ENCODE results near the gene GDI2. TPM values are rescaled to one million over a fixed set of nuclear protein-coding genes. Genes with fewer than 3 reads are reported as not detected.
"Not testable (repeated sequence)": the region's sequence is repeated elsewhere in the genome, so short reads cannot be mapped to it uniquely, and the experiment has no call there.

Gene GDI2
- total and polyA plus RNA-seq, 11 donors, result 20.0 to 167 (median 117) TPM

DNA sequence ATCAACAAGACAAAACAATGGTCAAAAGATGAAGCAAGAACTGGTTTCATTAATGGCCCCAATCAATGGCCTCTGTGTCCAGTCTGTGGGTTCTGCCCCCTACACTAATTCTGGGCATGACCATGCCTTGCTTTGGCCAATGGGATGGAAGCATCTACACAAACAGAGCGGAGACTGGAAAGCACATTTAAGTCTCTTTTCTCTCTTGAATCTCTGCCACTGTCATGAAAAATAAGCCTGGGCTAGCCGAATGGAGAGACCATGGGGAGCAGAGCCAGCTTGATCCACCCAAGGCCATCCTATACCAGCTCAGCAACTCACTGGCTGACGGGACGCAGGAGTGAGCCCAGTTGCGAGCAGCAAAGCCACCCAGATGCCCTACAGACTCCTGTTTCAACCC is 45.6 kb upstream of the GDI2 start:
- H3K27me3 ChIP-seq, result no peaks in the 10 kb centered on the region
- intact Hi-C loops (cut with DNase I), result no loop called here
- no peak overlapping the region for H3K4me3 ChIP-seq

GRCh38 chr10:5856701-5857004 is 43.4 kb upstream of the GDI2 start:
- no peak for TF ChIP-seq POLR2A (IDR thresholded peaks at IDR 0.05)
- TF ChIP-seq, protein P1, sequence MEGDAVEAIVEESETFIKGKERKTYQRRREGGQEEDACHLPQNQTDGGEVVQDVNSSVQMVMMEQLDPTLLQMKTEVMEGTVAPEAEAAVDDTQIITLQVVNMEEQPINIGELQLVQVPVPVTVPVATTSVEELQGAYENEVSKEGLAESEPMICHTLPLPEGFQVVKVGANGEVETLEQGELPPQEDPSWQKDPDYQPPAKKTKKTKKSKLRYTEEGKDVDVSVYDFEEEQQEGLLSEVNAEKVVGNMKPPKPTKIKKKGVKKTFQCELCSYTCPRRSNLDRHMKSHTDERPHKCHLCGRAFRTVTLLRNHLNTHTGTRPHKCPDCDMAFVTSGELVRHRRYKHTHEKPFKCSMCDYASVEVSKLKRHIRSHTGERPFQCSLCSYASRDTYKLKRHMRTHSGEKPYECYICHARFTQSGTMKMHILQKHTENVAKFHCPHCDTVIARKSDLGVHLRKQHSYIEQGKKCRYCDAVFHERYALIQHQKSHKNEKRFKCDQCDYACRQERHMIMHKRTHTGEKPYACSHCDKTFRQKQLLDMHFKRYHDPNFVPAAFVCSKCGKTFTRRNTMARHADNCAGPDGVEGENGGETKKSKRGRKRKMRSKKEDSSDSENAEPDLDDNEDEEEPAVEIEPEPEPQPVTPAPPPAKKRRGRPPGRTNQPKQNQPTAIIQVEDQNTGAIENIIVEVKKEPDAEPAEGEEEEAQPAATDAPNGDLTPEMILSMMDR (IDR thresholded peaks at IDR 0.05), result no peak
- ATAC-seq (no peak), DNase-seq (no peak)
- H3K27me3 ChIP-seq, result no peaks in the 10 kb centered on the region
- no peaks in the 10 kb centered on the region for H3K9me3 ChIP-seq
- H3K36me3 ChIP-seq, result peaks cover 0 to under 1% (median 0%) of the 10 kb centered on the region in 9 donors
- H3K4me1 ChIP-seq, result no peaks in the 10 kb centered on the region
- 63 to 72% (median 71%) methylated on average over 7 of the region's 7 CpGs for WGBS, 4 donors
- intact Hi-C loops (cut with DNase I), result no loop called here
- no peak overlapping the region for H3K4me3 ChIP-seq
- no peak overlapping the region for H3K27ac ChIP-seq

More for the DNA sequence above, 45.6 kb upstream of the GDI2 start:
- TF ChIP-seq, protein P1 (IDR thresholded peaks at IDR 0.05), result no peak
- TF ChIP-seq POLR2A (IDR thresholded peaks at IDR 0.05), result no peak
- DNase-seq, result no peak
- WGBS, 4 donors, result 84 to 95% (median 94%) methylated on average over 5 of the region's 5 CpGs
- H3K27ac ChIP-seq, result no peak overlapping the region
- ATAC-seq, result no peak
- H3K36me3 ChIP-seq, result peaks cover 0 to 9% (median 0%) of the 10 kb centered on the region in 9 donors
- H3K9me3 ChIP-seq, result no peaks in the 10 kb centered on the region
- H3K4me1 ChIP-seq, result no peaks in the 10 kb centered on the region

DNA sequence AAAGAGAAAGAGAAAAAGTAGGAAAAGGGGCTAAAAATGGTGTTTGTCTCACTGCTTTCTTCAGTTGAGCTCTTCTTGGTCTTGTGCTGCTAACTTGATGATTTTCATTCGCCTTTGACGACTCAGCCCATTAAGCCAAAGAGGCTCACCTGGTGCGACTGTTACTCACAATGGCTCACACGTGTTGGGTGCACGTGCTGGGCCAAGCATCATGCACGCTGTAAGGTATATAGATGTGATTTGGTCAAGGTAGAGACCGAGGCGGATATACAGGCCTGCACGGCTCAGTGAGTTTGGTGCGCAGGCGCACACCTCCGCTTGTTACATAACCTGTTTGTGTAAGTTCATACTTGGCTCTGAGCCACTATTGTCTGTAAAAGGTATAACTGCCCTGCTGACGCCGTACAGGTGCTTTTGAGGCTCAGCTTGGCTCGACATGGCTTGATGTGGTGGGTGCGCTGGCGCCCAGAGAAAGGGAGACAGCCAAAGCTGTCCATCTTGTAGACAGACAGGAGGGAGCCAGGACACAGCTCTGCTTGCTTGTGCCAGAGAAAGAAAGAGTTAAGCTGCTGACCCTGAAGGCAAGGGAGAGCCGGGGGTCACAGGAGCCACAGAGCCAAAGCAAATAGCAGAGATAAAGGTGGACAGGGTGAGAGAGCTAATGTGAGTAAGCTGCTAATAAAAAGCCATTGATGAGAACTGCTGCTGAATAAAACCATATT is 42.9 kb upstream of the GDI2 start:
- intact Hi-C loops (cut with DNase I), result no loop called here
- no peaks in the 10 kb centered on the region for H3K27me3 ChIP-seq
- no peaks in the 10 kb centered on the region for H3K36me3 ChIP-seq
- no peaks in the 10 kb centered on the region for H3K9me3 ChIP-seq
- no peak overlapping the region for H3K4me3 ChIP-seq
- ATAC-seq, result no peak
- H3K27ac ChIP-seq, result no peak overlapping the region
- 78 to 92% (median 86%) methylated on average over 18 of the region's 18 CpGs for WGBS, 4 donors
- TF ChIP-seq, protein P1 (IDR thresholded peaks at IDR 0.05), result no peak
- TF ChIP-seq POLR2A (IDR thresholded peaks at IDR 0.05), result no peak
- H3K4me1 ChIP-seq, result no peaks in the 10 kb centered on the region
- no peak for DNase-seq

DNA sequence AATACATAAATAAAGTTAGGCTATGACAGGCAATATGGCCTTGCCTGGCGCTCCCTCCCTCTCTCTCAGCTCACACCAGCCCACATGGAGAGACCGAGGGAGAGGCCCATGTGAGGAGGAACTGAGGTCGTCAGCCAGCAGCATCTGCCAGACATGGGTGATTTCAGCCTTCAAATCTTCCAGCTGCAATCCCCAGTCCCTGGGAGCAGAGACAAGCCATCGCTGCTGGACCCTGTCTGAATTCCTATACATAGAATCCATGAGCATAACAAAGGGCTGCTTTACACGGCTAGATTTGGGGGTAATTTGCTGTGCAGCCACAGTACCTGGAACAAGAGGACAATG is 40.9 kb upstream of the GDI2 start:
- H3K36me3 ChIP-seq, result no peaks in the 10 kb centered on the region
- intact Hi-C loops (cut with DNase I), result no loop called here
- H3K4me1 ChIP-seq, result no peaks in the 10 kb centered on the region
- TF ChIP-seq, protein P1 (IDR thresholded peaks at IDR 0.05), result no peak
- no peak for TF ChIP-seq POLR2A (IDR thresholded peaks at IDR 0.05)
- no peak overlapping the region for H3K27ac ChIP-seq
- no peaks in the 10 kb centered on the region for H3K9me3 ChIP-seq
- no peaks in the 10 kb centered on the region for H3K27me3 ChIP-seq
- DNase-seq (no peak), ATAC-seq (no peak)
- no peak overlapping the region for H3K4me3 ChIP-seq
- 74 to 78% (median 76%) methylated on average over 5 of the region's 5 CpGs for WGBS, 4 donors

GRCh38 chr10:5846667-5847066 is 33.4 kb upstream of the GDI2 start:
- H3K36me3 ChIP-seq; ATAC-seq; intact Hi-C loops (cut with DNase I); H3K27me3 ChIP-seq; H3K4me3 ChIP-seq; DNase-seq; H3K9me3 ChIP-seq: not testable (repeated sequence)
- peak overlapping the region in 3 of 12 donors; percentile 17 to 67 (median 47) for H3K27ac ChIP-seq
- H3K4me1 ChIP-seq, result peaks cover 0 to 17% (median 2%) of the 10 kb centered on the region in 12 donors
- WGBS, 4 donors, result 94 to 99% (median 99%) methylated on average over 4 of the region's 4 CpGs
